HFFc6 (cell line): ENCODE measurements around the gene RAB31. TPM values are rescaled to one million over a fixed set of nuclear protein-coding genes. Genes with fewer than 3 reads are reported as not detected.

ENCODE experiments used
- DNase-seq: peaks from one replicate; pipeline ENCODE4 v3.0.0-alpha.2; 2018
- H3K27ac Mint-ChIP-seq: 2 replicates; pipeline ENCODE4 v1.8.0; 2020; ENCODE audit warnings: mild to moderate bottlenecking, mixed read lengths
- H3K27me3 Mint-ChIP-seq: 2 replicates; pipeline ENCODE4 v1.8.0; 2021; ENCODE audit warnings: mild to moderate bottlenecking, moderate library complexity, mixed read lengths; ENCODE audit not compliant: insufficient read depth
- H3K36me3 Mint-ChIP-seq: 2 replicates; pipeline ENCODE4 v1.8.0; 2021; ENCODE audit warnings: low read depth, mixed read lengths
- H3K4me1 Mint-ChIP-seq: 2 replicates; pipeline ENCODE4 v1.8.0; 2020; ENCODE audit warnings: low read depth, mixed read lengths
- H3K4me3 Mint-ChIP-seq: 2 replicates; pipeline ENCODE4 v1.8.0; 2020; ENCODE audit warnings: mild to moderate bottlenecking, moderate library complexity, mixed read lengths
- H3K9me3 Mint-ChIP-seq: 2 replicates; pipeline ENCODE4 v1.8.0; 2020; ENCODE audit warnings: mild to moderate bottlenecking, mixed read lengths
- CTCF ChIP-seq: fragments of 200-600 bp; sonication (generic); IDR thresholded peaks from 2 replicates; pipeline ENCODE4 v1.5.0; 2021; ENCODE audit warnings: antibody characterized with exemption, mild to moderate bottlenecking
- total RNA-seq, 6 experiments: library from RNA; stranded (reverse); fragmentation: NEBNext Ultra II Directional; extraction: Animal tissue kit (Norgen Biotek cat#: 25700); gene quantifications; 2 replicates in 1 of 6; 3 replicates in 5 of 6; pipeline ENCODE4 v1.2.3, GENCODE V29; 2021

The RAB31 gene
- total RNA-seq, 6 experiments from 2014 or later: 29.4 to 47.5 (median 43.5) TPM

- H3K36me3 Mint-ChIP-seq: peaks cover 45% of the 10 kb centered on the region
- no peak overlapping the region for H3K4me3 Mint-ChIP-seq
- H3K27ac Mint-ChIP-seq: no peak overlapping the region
- no peaks in the 10 kb centered on the region for H3K4me1 Mint-ChIP-seq
- H3K27me3 Mint-ChIP-seq: no peaks in the 10 kb centered on the region
- peaks cover 20% of the 10 kb centered on the region for H3K9me3 Mint-ChIP-seq
- TF ChIP-seq CTCF: no peak
- no peak for DNase-seq
Measured at GRCh38 chr18:9861933-9862332, 153.8 kb downstream of the RAB31 start.

GRCh38 chr18:9862686-9863085, 154.6 kb downstream of the RAB31 start:
- Mint-ChIP-seq H3K27me3 (no peaks in the 10 kb centered on the region), H3K4me3 (no peak overlapping the region), H3K4me1 (no peaks in the 10 kb centered on the region), H3K27ac (no peak overlapping the region), H3K36me3 (peaks cover 49% of the 10 kb centered on the region), H3K9me3 (peaks cover 23% of the 10 kb centered on the region)
- no peak for TF ChIP-seq CTCF
- no peak for DNase-seq

GRCh38 chr18:9863282-9863681, 155.2 kb downstream of the RAB31 start:
- Mint-ChIP-seq H3K4me1 (peaks cover 2% of the 10 kb centered on the region), H3K27ac (no peak overlapping the region), H3K36me3 (peaks cover 51% of the 10 kb centered on the region), H3K9me3 (peaks cover 23% of the 10 kb centered on the region), H3K27me3 (no peaks in the 10 kb centered on the region), H3K4me3 (no peak overlapping the region)
- DNase-seq: no peak
- TF ChIP-seq CTCF: no peak

GRCh38 chr18:9865764-9866490, 157.8 kb downstream of the RAB31 start:
- DNase-seq: no peak
- TF ChIP-seq CTCF: no peak
- no peaks in the 10 kb centered on the region for H3K27me3 Mint-ChIP-seq
- no peak overlapping the region for H3K4me3 Mint-ChIP-seq
- no peak overlapping the region for H3K27ac Mint-ChIP-seq
- peaks cover 29% of the 10 kb centered on the region for H3K4me1 Mint-ChIP-seq
- H3K36me3 Mint-ChIP-seq: peaks cover 37% of the 10 kb centered on the region
- peaks cover 23% of the 10 kb centered on the region for H3K9me3 Mint-ChIP-seq

GRCh38 chr18:9866627-9867026, 158.5 kb downstream of the RAB31 start:
- H3K27me3 Mint-ChIP-seq: no peaks in the 10 kb centered on the region

More at GRCh38 chr18:9866627-9867026, 158.5 kb downstream of the RAB31 start:
- H3K4me3 Mint-ChIP-seq: no peak overlapping the region
- no peak for DNase-seq
- H3K9me3 Mint-ChIP-seq: peaks cover 23% of the 10 kb centered on the region
- TF ChIP-seq CTCF: no peak
- peaks cover 33% of the 10 kb centered on the region for H3K36me3 Mint-ChIP-seq
- H3K27ac Mint-ChIP-seq: no peak overlapping the region
- peaks cover 36% of the 10 kb centered on the region for H3K4me1 Mint-ChIP-seq
